ENCODE measurements around the gene DDB1. TPM values are rescaled to one million over a fixed set of nuclear protein-coding genes. Genes with fewer than 3 reads are reported as not detected.

Gene DDB1
- total and polyA plus RNA-seq, 10 of the 15 experiments (the other 5 are each of a cell fraction or from before 2014, with no cell fraction given), result 136 to 272 (median 216) TPM

DNA sequence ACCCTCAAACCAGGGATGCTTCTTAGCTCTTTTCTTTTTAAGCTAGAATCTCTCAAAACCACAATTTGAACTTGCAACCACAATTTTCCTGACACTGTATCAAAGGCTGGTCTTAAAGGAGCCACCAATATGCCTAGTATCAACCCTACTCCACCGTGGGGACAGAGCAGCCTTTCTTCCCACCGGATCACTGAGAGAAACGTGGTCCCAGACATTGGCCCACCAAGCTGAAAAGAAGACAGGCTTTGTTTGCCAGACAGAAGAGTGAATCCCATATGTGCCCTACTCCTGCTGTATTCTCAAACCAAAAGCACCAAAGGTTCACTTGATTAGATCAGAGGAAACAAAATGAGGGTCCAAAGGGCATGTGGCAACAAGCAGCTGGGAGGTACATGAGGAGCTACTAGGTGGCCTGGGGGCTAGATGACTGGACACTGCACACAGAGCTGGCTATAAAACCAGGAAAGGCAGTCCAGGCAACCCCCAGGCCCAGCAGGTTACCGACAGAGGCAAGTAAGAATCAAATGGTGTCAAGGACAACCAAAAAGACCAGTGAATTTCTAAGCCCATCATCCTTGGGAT lies 34.2 kb downstream of the DDB1 start:
- no peak for FAIRE-seq
- Histone ChIP-seq H3K9me3 (replicated peaks; ENCODE audit: control insufficient read depth, insufficient read depth, low read length) (no peaks in the 10 kb centered on the region), H3K27me3 (replicated peaks in 1 of 2; ENCODE audit: control insufficient read depth in 2 of 2, insufficient read depth in 2 of 2, low read length in 1 of 2) (no peaks in the 10 kb centered on the region), H3K4me3 (no peak overlapping the region), H3K9ac (ENCODE audit: control insufficient read depth, insufficient read depth, low read length) (no peak overlapping the region; the same call in 1 of the 2 replicates), H2AFZ (ENCODE audit: control insufficient read depth, low read depth, low read length) (no peak overlapping the region), H4K20me1 (ENCODE audit: control insufficient read depth, insufficient read depth) (no peaks in the 10 kb centered on the region), H3K4me1 (ENCODE audit: control insufficient read depth, insufficient read depth, low read length) (peaks cover 28% of the 10 kb centered on the region), H3K79me2 (ENCODE audit: control insufficient read depth, insufficient read depth, low read length) (no peaks in the 10 kb centered on the region; the same call in 1 of the 2 replicates), H3K4me2 (ENCODE audit: control insufficient read depth, insufficient read depth) (peak overlapping the region; percentile 12; the same call in 1 of the 2 replicates), H3K27ac (ENCODE audit: control insufficient read depth, insufficient read depth) (peak overlapping the region; percentile 58; the same call in 1 of the 2 replicates), H3K36me3 (ENCODE audit: control insufficient read depth in 2 of 2, insufficient read depth in 2 of 2, low read length in 1 of 2) (peaks cover 21 to 39% of the 10 kb centered on the region in 2 experiments)
- ChIA-PET CTCF (interaction anchor here (1.2 to 3.9 kb wide), 5 partner anchors 37 to 94 kb away, joined by 3 to 18 read pairs (median 5); partner anchors contain the start of gene TMEM216), RAD21 (ENCODE audit: unreplicated experiment) (interaction anchor here (0.5 to 1.7 kb wide), 3 partner anchors 37 to 94 kb away, joined by 4 to 5 read pairs (median 4); no protein-coding TSS in a partner anchor), SMC1A (ENCODE audit: uncharacterized antibody, unreplicated experiment) (interaction anchor here (0.8 to 1.4 kb wide), 4 partner anchors 35 to 139 kb away, joined by 3 to 6 read pairs (median 4); partner anchors contain the start of genes DDB1, TKFC and TMEM216), POLR2A (no interaction called here)
- TF ChIP-seq YBX1 (IDR thresholded peaks at IDR 0.05) (no peak), POLR2A (IDR thresholded peaks at IDR 0.05; ENCODE audit: low read depth, low read length) (0 out of 2 replicates have a peak, but pooled peaks have one; percentile 31), JUND (IDR thresholded peaks at IDR 0.05; ENCODE audit: low read depth, low read length) (no peak), NR2F1 (conservative IDR thresholded peaks at IDR 0.05) (0 out of 2 replicates have a peak, but pooled peaks have one; percentile 7)
- in situ Hi-C loops (cut with MboI) (no loop called here), intact Hi-C loops (cut with micrococcal nuclease; ENCODE audit: unreplicated experiment) (no loop called here)
- no TSS peak for BruUV-seq (replicated peaks)
- 98% methylated on average over 4 of the region's 4 CpGs for WGBS (ENCODE audit: insufficient coverage, insufficient replicate concordance, low lambda C conversion rate, missing lambda C conversion rate)
- no peak for DNase-seq (ENCODE audit: low read depth, low spot score)
- no peak for ATAC-seq

- no peak for ATAC-seq
- no peaks in the 10 kb centered on the region for H3K9me3 ChIP-seq (replicated peaks; ENCODE audit: control insufficient read depth, insufficient read depth, low read length)
- intact Hi-C loops (cut with micrococcal nuclease; ENCODE audit: unreplicated experiment), result no loop called here
- DNase-seq (ENCODE audit: low read depth, low spot score), result no peak
- peak overlapping the region; percentile 58 for H3K27ac ChIP-seq (ENCODE audit: control insufficient read depth, insufficient read depth)
- ChIA-PET SMC1A (ENCODE audit: uncharacterized antibody, unreplicated experiment) (interaction anchor here (1.0 to 1.3 kb wide), 3 partner anchors 44 to 138 kb away, joined by 3 to 4 read pairs (median 3); partner anchors contain the start of gene TMEM216), POLR2A (interaction anchor here (0.6 kb wide), 1 partner anchor 289 kb away, joined by 3 read pairs; no protein-coding TSS in a partner anchor), CTCF (interaction anchor here (1.2 to 3.9 kb wide), 4 partner anchors 43 to 95 kb away, joined by 3 to 18 read pairs (median 10); partner anchors contain the start of gene TMEM216), RAD21 (ENCODE audit: unreplicated experiment) (no interaction called here)
- peaks cover 28% of the 10 kb centered on the region for H3K4me1 ChIP-seq (ENCODE audit: control insufficient read depth, insufficient read depth, low read length)
- no peak for FAIRE-seq
- WGBS (ENCODE audit: insufficient coverage, insufficient replicate concordance, low lambda C conversion rate, missing lambda C conversion rate), result 68% methylated on average over 5 of the region's 5 CpGs
- H3K9ac ChIP-seq (ENCODE audit: control insufficient read depth, insufficient read depth, low read length), result no peak overlapping the region
- H3K4me3 ChIP-seq, result no peak overlapping the region
- H3K27me3 ChIP-seq (replicated peaks in 1 of 2; ENCODE audit: control insufficient read depth in 2 of 2, insufficient read depth in 2 of 2, low read length in 1 of 2), result no peaks in the 10 kb centered on the region
- no peak overlapping the region for H2AFZ ChIP-seq (ENCODE audit: control insufficient read depth, low read depth, low read length)
- peaks cover 16 to 39% of the 10 kb centered on the region in 2 experiments for H3K36me3 ChIP-seq (ENCODE audit: control insufficient read depth in 2 of 2, insufficient read depth in 2 of 2, low read length in 1 of 2)
- peak overlapping the region; percentile 22; the same call in 1 of the 2 replicates for H3K4me2 ChIP-seq (ENCODE audit: control insufficient read depth, insufficient read depth)
- no TSS peak for BruUV-seq (replicated peaks)
- no peaks in the 10 kb centered on the region for H4K20me1 ChIP-seq (ENCODE audit: control insufficient read depth, insufficient read depth)
- H3K79me2 ChIP-seq (ENCODE audit: control insufficient read depth, insufficient read depth, low read length), result no peaks in the 10 kb centered on the region; the same call in 1 of the 2 replicates
- in situ Hi-C loops (cut with MboI), result no loop called here
- peak; percentile 72 to 76; a peak in 3 of 4 replicates for TF ChIP-seq IKZF2 (IDR thresholded peaks at IDR 0.05)
- no peak for TF ChIP-seq EZH2 (IDR thresholded peaks at IDR 0.05; ENCODE audit: borderline replicate concordance, control insufficient read depth, low read depth, low read length)
- TF ChIP-seq TCF12 (IDR thresholded peaks at IDR 0.05; ENCODE audit: low read depth, low read length), result no peak
- peak; percentile 50; the same call in 1 of the 2 replicates for TF ChIP-seq CBFB (IDR thresholded peaks at IDR 0.05; ENCODE audit: low read depth)
- TF ChIP-seq RUNX3 (IDR thresholded peaks at IDR 0.05; ENCODE audit: low read length), result peak; percentile 87
- TF ChIP-seq HCFC1 (IDR thresholded peaks at IDR 0.05; ENCODE audit: low read length), result no peak
- TF ChIP-seq ATF3 (IDR thresholded peaks at IDR 0.05; ENCODE audit: borderline replicate concordance, extremely low read depth, low read depth, low read length), result no peak
- TF ChIP-seq RAD51 (IDR thresholded peaks at IDR 0.05), result peak; percentile 29; the same call in 1 of the 2 replicates
- no peak for TF ChIP-seq ESRRA (IDR thresholded peaks at IDR 0.05; ENCODE audit: low read length)
- no peak for TF ChIP-seq NR2C1 (IDR thresholded peaks at IDR 0.05)
- TF ChIP-seq LARP7 (IDR thresholded peaks at IDR 0.05), result no peak
- no peak for TF ChIP-seq ZBED1 (IDR thresholded peaks at IDR 0.05; ENCODE audit: borderline replicate concordance)
- TF ChIP-seq EGR1 (IDR thresholded peaks at IDR 0.05; ENCODE audit: borderline replicate concordance in 1 of 2, low read depth in 2 of 2, low read length in 2 of 2), result 0 out of 3 replicates have a peak, but pooled peaks of 1 of the 2 experiments have one; percentile 8
Observed at GRCh38 chr11:61297746-61298145, 35.2 kb downstream of the DDB1 start.

Measured in GM12878 (cell line).